Right lobe of liver (tissue), 6 donors: ENCODE measurements around the gene RNASE7. TPM values are rescaled to one million over a fixed set of nuclear protein-coding genes. Genes with fewer than 3 reads are reported as not detected.
"Not testable (repeated sequence)": the region's sequence is repeated elsewhere in the genome, so short reads cannot be mapped to it uniquely, and the experiment has no call there.

Experiments used
- ATAC-seq, 4 donors: fragments of 200-7000 bp; cut with Tn5 transposase; one replicate each; pipeline ENCODE4 v1.9.1; 2020; ENCODE audit warnings: mild to moderate bottlenecking in 4 of 4, moderate library complexity in 4 of 4
- DNase-seq, 3 donors: peaks; one replicate each; pipeline ENCODE4 v3.0.0-alpha.2; 2020
- H3K27ac ChIP-seq, 3 donors: fragments of 200-600 bp; one replicate each; pipeline ENCODE4 v1.8.0; 2022
- H3K27me3 ChIP-seq, 2 donors: fragments of 200-600 bp; one replicate each; pipeline ENCODE4 v1.8.0; 2022
- H3K36me3 ChIP-seq, 4 donors: fragments of 200-600 bp; sonication (generic) in 1 of 4; one replicate each; pipeline versions ENCODE4 v1.5.1 to v1.8.0; 2017 to 2022; ENCODE audit warnings: control low read depth in 1 of 4
- H3K4me1 ChIP-seq, 4 donors: fragments of 200-600 bp; sonication (generic) in 1 of 4; one replicate each; pipeline versions ENCODE4 v1.5.1 to v1.8.0; 2017 to 2022; ENCODE audit warnings: control low read depth in 1 of 4
- H3K4me3 ChIP-seq, 3 donors: fragments of 200-600 bp; one replicate each; pipeline ENCODE4 v1.8.0; 2022
- H3K9me3 ChIP-seq, 4 donors: fragments of 200-600 bp; sonication (generic) in 1 of 4; one replicate each; pipeline versions ENCODE4 v1.5.1 to v1.8.0; 2017 to 2022; ENCODE audit warnings: control low read depth in 1 of 4
- POLR2A ChIP-seq: fragments of 450-650 bp; IDR thresholded peaks from one replicate; pipeline ENCODE4 v1.6.1; 2017; ENCODE audit warnings: antibody characterized with exemption, mild to moderate bottlenecking
- WGBS: methylation state at CpG from one replicate; pipeline ENCODE4 v1.1.6; 2018; ENCODE audit warnings: low coverage, low lambda C conversion rate; ENCODE audit not compliant: insufficient coverage; ENCODE audit errors: missing lambda C conversion rate; 5-methylcytosine and 5-hydroxymethylcytosine counted together
- intact Hi-C, 2 donors: fragments of 100-400 bp; cut with DNase I; formaldehyde crosslinking; loops; one replicate each; pipeline versions ENCODE4 v1.11.2 to v1.14.1; 2022
- total RNA-seq, 6 experiments: library from RNA; depleted of rRNA in 2 of 6; stranded (reverse); fragments of >200 nt in 2 of 6; fragmentation: NEBNext Ultra II Directional in 3 of 6; extraction: Animal tissue kit (Norgen Biotek cat#: 25700) in 3 of 6; gene quantifications; one replicate each; pipeline versions ENCODE4 v1.1.0 to v1.2.4, GENCODE V29; 2016 to 2023
- TF ChIP-seq, protein P1 (sequence below), 4 donors: fragments of 200-600 bp in 3 of 4; fragments of 450-650 bp in 1 of 4; IDR thresholded peaks; one replicate each; pipeline versions ENCODE4 v1.5.1 to v1.8.0; 2016 to 2022; ENCODE audit warnings: antibody characterized with exemption in 4 of 4, mild to moderate bottlenecking in 2 of 4
- donor health status: DM: no; HTN: yes; CAD: no.
- donor health status: DM: no; HTN: no; CAD: no.
- donor health status: DM: no; HTN: no; CAD: no.
- donor health status: DM: no; HTN: yes; CAD: no.
- donor health status: DM: no; HTN: yes; CAD: no.

Gene RNASE7
- total RNA-seq, 6 experiments from 2014 or later = 0.18 to 0.31 (median 0.22) TPM; not detected in 3

DNA sequence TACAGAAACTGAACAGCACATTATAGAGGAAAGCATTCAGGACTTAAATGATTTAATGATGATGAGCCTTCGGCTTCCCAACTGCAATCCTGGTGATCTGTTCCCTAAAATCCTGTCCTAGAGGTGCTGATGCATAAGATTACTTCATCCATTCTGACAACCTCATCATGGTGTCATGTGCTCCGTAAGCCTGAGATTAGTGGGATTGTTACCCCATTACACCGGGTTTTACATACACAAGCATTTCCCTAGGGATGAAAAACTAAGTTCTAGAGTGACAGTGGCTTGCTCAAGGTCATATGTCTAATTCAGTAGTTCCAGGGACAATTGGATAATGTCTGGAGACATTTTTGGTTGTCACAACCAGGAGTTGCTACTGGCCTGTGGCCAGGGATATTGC, 5.0 kb upstream of the RNASE7 start:
- TF ChIP-seq POLR2A = no peak
- TF ChIP-seq, protein P1, sequence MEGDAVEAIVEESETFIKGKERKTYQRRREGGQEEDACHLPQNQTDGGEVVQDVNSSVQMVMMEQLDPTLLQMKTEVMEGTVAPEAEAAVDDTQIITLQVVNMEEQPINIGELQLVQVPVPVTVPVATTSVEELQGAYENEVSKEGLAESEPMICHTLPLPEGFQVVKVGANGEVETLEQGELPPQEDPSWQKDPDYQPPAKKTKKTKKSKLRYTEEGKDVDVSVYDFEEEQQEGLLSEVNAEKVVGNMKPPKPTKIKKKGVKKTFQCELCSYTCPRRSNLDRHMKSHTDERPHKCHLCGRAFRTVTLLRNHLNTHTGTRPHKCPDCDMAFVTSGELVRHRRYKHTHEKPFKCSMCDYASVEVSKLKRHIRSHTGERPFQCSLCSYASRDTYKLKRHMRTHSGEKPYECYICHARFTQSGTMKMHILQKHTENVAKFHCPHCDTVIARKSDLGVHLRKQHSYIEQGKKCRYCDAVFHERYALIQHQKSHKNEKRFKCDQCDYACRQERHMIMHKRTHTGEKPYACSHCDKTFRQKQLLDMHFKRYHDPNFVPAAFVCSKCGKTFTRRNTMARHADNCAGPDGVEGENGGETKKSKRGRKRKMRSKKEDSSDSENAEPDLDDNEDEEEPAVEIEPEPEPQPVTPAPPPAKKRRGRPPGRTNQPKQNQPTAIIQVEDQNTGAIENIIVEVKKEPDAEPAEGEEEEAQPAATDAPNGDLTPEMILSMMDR (IDR thresholded peaks at IDR 0.05) = no peak
- Histone ChIP-seq H3K36me3 (no peaks in the 10 kb centered on the region), H3K27ac (no peak overlapping the region), H3K4me3 (no peak overlapping the region), H3K4me1 (peaks cover 0 to 39% (median 10%) of the 10 kb centered on the region in 4 donors), H3K9me3 (no peaks in the 10 kb centered on the region), H3K27me3 (no peaks in the 10 kb centered on the region)
- DNase-seq (no peak), ATAC-seq (no peak)
- intact Hi-C loops = no loop called here
- 69% methylated on average over 3 of the region's 3 CpGs for WGBS

DNA sequence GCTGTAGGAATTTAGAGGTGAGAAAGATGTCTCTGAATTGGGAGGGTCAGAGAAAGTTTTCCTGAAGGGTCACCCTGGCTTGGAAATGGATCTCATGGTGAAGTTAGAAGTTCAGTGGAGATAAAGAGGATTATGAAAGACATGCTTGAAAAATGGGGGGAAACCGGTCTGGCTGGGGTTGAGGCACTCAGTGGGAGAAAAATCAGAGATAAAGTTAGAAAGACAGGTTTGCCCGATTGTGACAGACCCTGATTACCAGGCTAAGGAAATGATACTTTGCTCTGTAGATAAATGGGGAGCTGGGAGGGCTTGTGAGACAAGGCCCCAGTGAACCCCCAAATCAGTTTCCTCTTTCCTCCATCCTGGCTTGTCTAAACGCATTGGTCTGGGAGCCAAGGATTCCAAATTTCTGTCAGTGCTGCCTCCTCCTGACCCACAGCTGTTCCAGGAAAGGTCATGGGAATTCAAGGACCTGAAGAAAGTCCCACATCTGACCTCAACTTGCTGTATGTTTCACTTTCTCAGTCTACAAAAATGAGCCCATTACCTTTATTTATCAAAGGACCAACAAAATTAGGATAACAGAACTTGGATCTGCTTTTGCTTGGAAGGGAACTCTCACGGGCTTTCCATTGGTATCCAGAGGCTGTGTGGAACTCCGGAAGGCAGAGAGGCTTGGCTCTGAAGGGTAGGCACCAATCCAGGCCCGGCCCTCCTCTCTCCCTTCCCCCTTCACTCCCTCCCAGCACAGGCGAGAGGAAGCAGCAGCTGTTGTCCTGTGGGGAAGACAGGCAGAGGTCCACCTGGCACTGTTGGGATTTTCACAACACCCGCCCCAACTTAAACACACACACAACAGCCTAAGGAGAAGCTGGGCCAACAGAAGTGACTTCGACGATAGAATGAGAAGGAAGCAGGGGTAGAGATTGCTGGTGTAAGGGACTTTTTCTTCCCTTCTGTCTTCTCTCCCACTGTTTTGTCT, 3.4 kb upstream of the RNASE7 start:
- 13% methylated on average over 9 of the region's 10 CpGs for WGBS
- no peaks in the 10 kb centered on the region for H3K36me3 ChIP-seq
- peak overlapping the region; percentile 40 to 56 (median 46) for H3K27ac ChIP-seq
- no peak overlapping the region for H3K4me3 ChIP-seq
- H3K4me1 ChIP-seq = peaks cover 2 to 53% (median 16%) of the 10 kb centered on the region in 4 donors
- DNase-seq (peak; percentile 82 to 94 (median 92)), ATAC-seq (peak; percentile 82 to 92 (median 85))
- peak; percentile 29 for TF ChIP-seq POLR2A
- TF ChIP-seq, protein P1 (IDR thresholded peaks at IDR 0.05) = no peak
- no peaks in the 10 kb centered on the region for H3K9me3 ChIP-seq
- no peaks in the 10 kb centered on the region for H3K27me3 ChIP-seq
- intact Hi-C loops = no loop called here

DNA sequence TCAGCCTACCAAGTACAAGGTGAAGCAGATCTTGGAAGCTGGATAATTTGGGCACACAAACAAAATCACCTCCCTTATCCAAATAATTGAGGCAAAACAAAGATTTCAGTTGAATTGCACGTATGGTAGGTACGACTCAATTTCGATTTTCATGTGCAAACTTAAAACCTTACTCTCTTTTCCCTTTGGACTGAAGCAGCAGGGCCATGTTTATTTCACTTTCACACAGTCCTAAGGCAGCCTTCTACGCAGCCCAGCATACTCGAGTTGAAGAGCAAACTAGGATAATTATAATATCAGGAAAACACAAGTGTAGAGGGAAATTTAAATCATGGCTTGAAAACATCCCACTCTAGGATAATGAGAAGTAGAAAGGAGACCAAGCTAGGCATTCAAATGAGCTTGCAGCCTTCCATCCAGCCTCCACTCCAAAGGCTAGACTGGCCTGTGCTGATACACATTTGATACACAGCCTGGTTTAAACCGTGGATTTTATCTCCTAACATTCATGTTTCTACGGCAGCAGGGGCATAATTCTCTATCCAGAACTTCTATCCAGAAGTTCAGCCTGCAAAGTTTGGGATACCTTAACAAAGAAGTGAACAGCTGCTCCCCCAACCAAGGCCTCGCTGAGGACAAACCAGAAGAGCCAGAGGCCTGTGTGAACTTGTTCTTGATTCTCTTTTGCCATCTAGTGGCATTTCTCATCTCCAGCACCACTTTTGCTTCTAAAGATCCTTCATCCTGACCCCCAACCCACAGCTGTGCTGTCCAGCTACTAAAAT, 2.4 kb upstream of the RNASE7 start:
- 20% methylated on average over 8 of the region's 8 CpGs for WGBS
- H3K27me3 ChIP-seq = no peaks in the 10 kb centered on the region
- peak overlapping the region; percentile 40 to 56 (median 46) for H3K27ac ChIP-seq
- peaks cover 2 to 64% (median 20%) of the 10 kb centered on the region in 4 donors for H3K4me1 ChIP-seq
- H3K9me3 ChIP-seq = no peaks in the 10 kb centered on the region
- TF ChIP-seq POLR2A = no peak
- TF ChIP-seq, protein P1 (IDR thresholded peaks at IDR 0.05) = peak; percentile 57 to 80 (median 70)
- peak in 1 of 3 donors; percentile 54 for DNase-seq
- no peaks in the 10 kb centered on the region for H3K36me3 ChIP-seq
- intact Hi-C loops = no loop called here
- no peak overlapping the region for H3K4me3 ChIP-seq
- ATAC-seq = peak; percentile 47 to 61 (median 48)

DNA sequence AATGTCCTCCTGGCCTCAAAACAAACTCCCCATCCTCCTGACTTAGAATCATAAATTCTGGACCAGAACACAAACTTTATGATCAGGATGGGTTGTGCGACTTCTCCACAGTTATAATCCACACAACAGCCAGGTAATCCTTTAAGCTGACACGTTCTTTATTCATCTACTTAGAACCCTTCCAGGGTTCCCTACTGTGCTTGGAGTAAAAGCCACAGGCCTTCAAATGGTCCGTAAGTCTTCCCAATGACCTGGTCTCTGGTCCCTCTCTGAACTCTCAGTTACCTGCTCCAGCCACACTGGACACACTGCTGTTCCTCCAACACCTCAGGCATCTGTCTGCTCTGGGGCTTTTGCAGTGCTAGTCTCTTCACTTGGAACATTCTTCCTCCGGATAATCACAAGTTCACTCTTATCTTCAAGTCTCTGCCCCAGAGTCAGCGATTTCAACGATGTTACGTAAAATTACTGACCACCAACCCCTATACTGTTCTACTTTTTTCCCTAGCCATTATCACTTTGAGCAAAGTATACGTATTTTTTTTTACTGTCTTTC, 1.7 kb upstream of the RNASE7 start:
- DNase-seq = no peak
- Histone ChIP-seq H3K36me3 (no peaks in the 10 kb centered on the region), H3K27ac (peak overlapping the region in 1 of 3 donors; percentile 10), H3K4me1 (peaks cover 2 to 70% (median 23%) of the 10 kb centered on the region in 4 donors), H3K4me3 (no peak overlapping the region), H3K9me3 (no peaks in the 10 kb centered on the region), H3K27me3 (no peaks in the 10 kb centered on the region)
- TF ChIP-seq, protein P1 (IDR thresholded peaks at IDR 0.05) = no peak
- TF ChIP-seq POLR2A = no peak
- intact Hi-C loops = no loop called here
- no peak for ATAC-seq
- WGBS = 52% methylated on average over 7 of the region's 8 CpGs

DNA sequence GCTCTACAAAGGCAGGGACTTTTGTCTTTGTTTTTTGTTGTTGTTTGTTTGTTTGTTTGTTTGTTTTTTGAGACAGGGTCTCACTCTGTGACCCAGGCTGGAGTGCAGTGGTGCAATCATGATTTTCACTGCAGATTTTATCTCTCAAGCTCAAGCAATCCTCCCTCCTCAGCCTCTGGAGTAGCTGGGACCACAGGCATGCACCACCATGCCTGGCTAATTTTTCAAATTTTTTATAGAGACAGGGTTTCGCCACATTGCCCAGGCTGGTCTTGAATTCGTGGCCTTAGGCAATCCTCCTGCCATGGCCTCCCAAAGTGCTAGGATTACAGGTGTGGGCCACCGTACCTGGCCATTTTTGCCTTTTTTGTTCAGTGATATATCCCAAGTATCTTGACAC, 1.2 kb upstream of the RNASE7 start:
- Histone ChIP-seq H3K4me1 (peaks cover 2 to 75% (median 24%) of the 10 kb centered on the region in 4 donors), H3K27ac (peak overlapping the region in 1 of 3 donors; percentile 10)
- H3K4me3 ChIP-seq, intact Hi-C loops, ATAC-seq, H3K27me3 ChIP-seq, DNase-seq, H3K9me3 ChIP-seq, H3K36me3 ChIP-seq: not testable (repeated sequence)
- 60% methylated on average over 3 of the region's 3 CpGs for WGBS
